ENCODE measurements around the gene APC. TPM values are rescaled to one million over a fixed set of nuclear protein-coding genes. Genes with fewer than 3 reads are reported as not detected.
"Not testable (repeated sequence)": the region's sequence is repeated elsewhere in the genome, so short reads cannot be mapped to it uniquely, and the experiment has no call there.

Gene APC
- polyA plus RNA-seq, 1 donor = 35.3 TPM

GRCh38 chr5:112860571-112860928 lies 122.9 kb downstream of the APC start:
- DNase-seq = not testable (repeated sequence)

DNA sequence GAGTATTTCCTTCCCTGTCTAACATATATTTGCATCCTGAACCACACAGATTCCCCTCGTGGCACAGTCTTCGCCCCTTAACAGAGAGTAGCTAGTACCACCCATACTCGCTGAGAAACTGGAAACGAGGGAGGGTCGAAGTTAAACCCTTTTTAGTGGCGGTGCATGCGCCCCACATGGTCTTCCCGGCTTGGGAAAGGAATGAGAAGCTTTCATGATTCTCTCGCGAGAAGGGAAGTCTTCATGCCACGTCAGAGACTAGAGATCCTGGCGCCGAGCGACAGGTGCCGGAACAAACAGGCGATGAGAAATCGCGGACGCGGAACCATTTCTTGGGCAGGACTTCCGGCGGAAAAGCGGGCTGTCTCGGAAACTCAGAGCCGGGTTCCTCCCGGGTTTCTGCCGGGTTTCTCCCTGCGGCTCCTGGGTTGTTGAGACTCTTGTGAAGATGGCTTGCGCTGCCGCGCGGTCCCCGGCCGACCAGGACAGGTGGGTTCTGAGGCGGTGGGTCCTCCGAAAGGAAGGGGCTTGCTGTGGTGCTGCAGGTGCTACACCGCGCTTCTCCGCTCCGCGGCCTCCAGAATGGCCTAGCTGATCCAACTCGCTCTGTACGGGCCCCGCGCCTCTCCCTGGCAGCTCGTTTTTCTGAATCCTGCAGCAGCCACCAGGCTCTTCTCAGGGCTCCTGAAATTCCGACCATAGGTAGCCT lies 123.4 kb downstream of the APC start, which contains the start of gene SRP19:
Gene SRP19 (plus strand): TSS at position 359 of the 709 bp plus-strand sequence. CDS start 90 bp downstream, at position 449.
- DNase-seq = peak; percentile 96

DNA sequence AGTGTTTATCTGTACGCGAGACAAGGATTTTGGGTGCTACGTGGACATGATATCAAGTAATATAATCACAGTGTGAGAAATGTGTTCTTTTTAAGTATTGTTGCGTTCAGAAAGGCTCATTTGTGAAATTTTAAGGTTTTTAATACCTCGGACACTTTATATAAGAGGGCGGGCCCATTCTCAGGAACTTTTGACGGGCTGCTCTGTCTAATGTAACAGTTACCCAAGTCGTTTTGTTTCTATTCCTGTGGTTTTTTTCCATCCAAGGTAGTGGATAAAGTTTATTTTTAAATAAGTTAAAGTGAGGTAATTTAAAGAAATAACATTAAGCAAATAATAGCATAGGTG lies 123.9 kb downstream of the APC start:
- DNase-seq = no peak

- DNase-seq = no peak
Measured at GRCh38 chr5:112862085-112862484, 124.4 kb downstream of the APC start.

DNA sequence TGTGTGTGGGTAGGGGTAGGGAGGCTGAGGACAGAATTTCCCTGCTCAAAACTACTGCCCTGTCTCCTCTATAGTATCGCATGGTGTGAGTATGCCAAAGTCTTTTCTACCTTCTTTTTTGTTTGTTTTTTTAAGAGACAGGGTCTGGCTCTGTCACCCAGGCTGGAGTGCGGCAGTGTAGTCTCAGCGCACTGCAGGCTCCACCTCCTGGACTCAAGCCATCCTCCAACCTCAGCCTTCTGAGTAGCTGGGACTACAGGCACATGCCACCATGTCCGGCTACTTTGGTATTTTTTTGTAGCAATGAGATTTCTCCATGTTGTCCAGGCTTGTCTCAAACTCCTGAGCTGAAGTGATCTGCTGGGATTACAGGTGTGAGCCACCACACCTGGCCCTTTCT lies 125.9 kb downstream of the APC start:
- no peak for DNase-seq

DNA sequence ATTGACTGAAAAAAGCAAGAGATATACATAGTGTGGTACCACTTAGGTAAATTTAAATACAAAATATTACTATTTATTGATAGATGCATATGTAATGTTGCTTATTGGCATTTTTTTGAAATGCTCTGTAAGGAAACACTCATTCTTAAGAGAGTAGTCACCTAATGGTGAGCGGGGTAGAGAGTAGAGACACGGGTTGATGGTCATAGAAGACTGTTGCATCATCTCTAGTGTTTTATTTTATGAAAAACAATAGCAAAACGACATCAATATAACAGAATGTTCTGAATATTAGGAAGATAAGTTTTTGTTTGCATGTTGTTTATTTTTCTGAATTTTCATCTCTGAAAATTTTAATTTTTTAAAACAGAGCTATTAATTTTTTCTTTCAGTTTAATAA lies 127.4 kb downstream of the APC start:
- DNase-seq = no peak

GRCh38 chr5:112866739-112867138 lies 129.1 kb downstream of the APC start:
- DNase-seq = no peak

DNA sequence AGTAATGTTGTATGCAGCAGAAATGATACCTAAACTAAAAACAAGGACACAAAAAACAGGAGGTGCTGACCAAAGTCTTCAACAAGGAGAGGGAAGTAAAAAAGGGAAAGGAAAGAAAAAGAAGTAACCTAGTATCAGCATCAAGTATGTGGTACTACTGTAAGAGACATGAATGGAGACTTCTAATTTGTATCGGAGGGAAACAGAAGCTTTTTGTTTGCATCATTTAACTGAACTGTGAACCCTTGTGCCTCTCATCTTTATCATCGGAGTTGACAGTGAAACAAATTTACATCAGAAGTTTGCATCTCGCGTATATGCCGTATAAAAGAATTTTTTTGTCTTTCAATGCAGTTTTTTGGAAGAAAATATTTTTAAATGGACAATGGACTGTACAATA lies 129.7 kb downstream of the APC start:
- no peak for DNase-seq

DNA sequence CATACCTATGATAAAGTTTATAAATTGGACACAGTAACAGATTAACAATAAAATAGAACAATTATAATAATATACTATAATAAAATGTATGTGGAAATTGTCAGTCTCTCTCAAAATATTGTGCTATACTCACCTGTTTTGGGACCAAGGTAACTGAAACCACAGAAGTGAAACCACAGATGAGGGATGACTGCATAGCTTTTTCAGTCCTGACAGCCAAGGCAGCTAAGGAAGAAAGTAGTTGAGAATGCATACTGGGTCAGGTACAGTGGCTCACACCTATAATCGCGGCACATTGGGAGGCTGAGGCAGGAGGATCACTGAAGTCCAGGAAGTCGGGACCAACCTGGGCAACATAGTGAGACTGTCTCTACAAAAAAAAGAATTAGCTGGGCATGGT lies 132.3 kb downstream of the APC start:
- no peak for DNase-seq

DNA sequence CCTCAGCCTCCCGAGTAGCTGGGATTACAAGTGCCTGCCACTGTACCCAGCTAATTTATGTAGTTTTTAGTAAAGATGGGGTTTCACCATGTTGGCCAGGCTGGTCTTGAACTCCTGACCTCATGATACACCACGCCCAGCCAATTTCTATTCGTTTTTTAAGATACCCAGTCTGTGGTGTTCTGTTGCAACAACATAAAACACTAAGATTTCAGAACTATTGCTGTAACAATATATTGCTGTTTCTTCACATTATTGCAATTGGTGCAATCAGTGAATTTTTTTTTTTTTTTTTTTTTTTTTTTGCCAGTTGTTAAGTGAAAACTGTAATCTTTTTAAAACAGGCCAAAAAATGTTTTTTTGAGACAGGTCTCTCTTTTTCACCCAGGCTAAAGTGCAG lies 133.3 kb downstream of the APC start:
- DNase-seq = no peak

GRCh38 chr5:112876362-112876761 lies 138.7 kb downstream of the APC start:
- no peak for DNase-seq

DNA sequence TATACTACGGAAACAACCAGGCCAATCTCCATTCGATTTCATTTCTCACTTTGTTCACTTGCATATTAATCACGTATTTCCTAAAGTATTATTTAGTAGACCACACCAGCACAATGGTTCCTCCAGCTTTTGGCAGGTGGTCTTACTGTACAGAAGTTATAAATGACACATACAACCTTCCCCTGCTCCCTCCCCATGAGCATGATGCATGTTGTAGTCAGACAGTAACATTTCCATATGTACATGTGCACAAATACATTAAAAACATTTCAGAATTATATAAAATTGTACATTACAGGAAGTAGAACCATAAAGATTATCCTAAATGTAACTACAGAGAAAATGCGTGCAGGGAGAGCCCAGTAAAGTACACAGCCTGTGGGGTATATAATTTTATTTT lies 140.4 kb downstream of the APC start:
- DNase-seq = no peak

GRCh38 chr5:112878760-112879159 lies 141.1 kb downstream of the APC start:
- DNase-seq = no peak

DNA sequence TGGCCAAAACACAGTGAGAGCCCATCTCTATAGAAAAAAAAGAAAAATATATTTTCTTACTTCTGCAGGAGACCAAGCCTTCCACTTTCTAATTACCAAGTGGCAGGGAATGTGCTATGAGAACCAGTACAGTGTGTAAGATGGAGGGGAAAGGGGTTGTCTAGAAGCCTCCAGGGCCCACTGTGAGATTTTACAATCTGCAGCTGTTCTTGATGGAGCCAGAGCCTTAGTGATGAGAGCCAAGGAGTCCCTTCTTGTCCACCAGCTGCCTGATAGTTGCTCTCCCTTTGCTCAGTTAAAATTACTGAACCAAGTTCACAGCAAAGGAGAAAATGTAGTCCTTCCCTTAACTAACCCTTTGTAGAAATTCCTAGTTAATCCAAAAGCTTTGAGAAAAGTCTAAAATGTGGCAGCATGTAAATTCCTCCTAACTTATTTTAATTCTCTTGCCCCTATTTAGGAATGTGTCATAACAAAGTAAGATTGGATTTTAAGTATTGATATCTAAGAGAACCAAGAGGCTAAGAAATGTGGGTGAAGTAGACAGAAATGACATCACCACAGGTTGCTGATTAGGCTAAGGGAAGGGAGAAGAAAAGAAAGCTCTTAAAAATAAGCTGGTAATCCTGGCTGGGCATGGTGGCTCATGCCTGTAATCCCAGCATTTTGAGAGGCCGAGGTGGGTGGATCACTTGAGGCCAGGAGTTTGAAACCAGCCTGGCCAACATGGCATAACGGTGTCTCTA lies 142.7 kb downstream of the APC start:
- DNase-seq = no peak

- no peak for DNase-seq
Measured at GRCh38 chr5:112883192-112883591, 145.5 kb downstream of the APC start.

GRCh38 chr5:112885001-112885400 lies 147.3 kb downstream of the APC start:
- no peak for DNase-seq

DNA sequence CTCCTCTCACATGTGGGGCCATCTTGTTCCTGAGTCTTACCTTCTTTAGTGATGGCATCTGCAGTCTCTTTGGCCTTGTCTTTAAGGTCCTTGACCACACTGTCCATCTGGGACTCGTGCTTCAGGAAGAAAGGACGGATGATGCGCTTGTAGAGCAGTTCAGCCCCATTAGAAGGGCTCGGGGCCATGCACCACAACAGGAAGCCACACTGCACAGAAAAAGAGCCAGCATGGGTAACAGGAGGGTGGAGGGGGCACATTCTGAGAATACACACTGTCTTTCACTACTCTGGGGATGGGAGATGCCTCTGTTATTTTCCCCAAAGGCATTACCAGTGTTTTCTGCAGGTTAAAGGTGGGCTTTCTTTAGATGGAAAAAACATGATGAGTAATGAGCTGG lies 149.3 kb downstream of the APC start:
- no peak for DNase-seq

DNA sequence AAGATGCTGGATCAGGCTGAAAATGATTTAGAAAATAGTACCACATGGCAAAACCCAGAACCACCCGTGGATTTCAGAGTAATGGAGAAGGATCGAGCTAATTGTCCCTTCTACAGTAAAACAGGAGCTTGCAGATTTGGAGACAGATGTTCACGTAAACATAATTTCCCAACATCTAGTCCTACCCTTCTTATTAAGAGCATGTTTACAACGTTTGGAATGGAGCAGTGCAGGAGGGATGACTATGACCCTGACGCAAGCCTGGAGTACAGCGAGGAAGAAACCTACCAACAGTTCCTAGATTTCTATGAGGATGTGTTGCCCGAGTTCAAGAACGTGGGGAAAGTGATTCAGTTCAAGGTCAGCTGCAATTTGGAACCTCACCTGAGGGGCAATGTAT lies 154.4 kb downstream of the APC start:
- DNase-seq = not testable (repeated sequence)

DNA sequence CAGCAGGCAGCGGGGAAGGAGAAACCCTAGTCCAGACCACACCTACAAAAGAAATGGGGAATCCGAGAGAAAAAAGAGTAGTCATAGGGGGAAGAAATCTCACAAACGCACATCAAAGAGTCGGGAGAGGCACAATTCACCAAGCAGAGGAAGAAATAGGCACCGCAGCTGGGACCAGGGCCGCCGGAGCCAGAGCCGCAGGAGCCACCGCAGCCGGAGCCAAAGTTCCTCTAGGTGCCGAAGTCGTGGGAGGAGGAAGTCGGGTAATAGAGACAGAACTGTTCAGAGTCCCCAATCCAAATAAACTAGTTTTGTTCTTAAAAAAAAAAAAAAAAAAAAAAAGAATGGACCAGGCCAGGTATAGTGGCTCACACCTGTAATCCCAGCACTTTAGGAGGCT lies 155.1 kb downstream of the APC start:
- no peak for DNase-seq

DNA sequence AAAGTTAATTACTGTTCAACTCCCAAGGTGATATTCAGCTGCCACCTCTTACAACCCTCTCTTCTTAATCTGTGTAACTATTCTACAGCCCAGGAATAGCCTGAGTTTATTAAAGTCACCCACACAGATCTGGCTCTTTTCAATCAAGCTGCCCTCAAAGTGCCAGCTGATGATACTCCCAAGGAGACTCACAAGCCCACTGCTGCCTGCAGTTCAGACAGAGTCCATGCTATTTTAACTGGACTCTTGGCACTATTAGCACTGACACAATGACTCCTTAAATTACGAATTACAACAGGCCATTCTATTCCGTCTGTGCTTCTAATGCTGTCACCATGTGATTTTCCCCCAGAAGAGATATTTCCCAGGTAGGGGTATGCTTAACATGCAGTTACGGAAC lies 158.0 kb downstream of the APC start:
- DNase-seq = no peak

Measured in left kidney (tissue), 2 donors.